GM12878 (cell line): ENCODE results near the gene MSX2. TPM values are rescaled to one million over a fixed set of nuclear protein-coding genes. Genes with fewer than 3 reads are reported as not detected.

Experiments
- ATAC-seq: fragments of 200-7000 bp; cut with Tn5 transposase; 3 replicates; pipeline ENCODE4 v1.9.1; 2020; ENCODE audit warnings: mild to moderate bottlenecking, moderate library complexity
- BruUV-seq: library from RNA; stranded (reverse); fragments of 400-500 nt; replicated peaks from 2 replicates; lab custom pipeline; 2021; lab: Mats Ljungman, UMichigan
- CTCF ChIA-PET: fragments of 300-600 bp; sonication (Branson Sonifier 250); formaldehyde crosslinking; extraction: SDS; loops from one replicate; lab custom pipeline; 2021; ENCODE audit warnings: inconsistent platforms; lab: Yijun Ruan, JAX
- POLR2A ChIA-PET: fragments of 350-600 bp; formaldehyde crosslinking; extraction: SDS; loops from one replicate; lab custom pipeline; 2021; ENCODE audit warnings: inconsistent platforms; lab: Charles Lee
- RAD21 ChIA-PET: fragments of 300-600 bp; sonication (Branson Sonifier 250); formaldehyde crosslinking; loops from one replicate; lab custom pipeline; 2023; ENCODE audit warnings: antibody characterized with exemption; ENCODE audit not compliant: unreplicated experiment; lab: Charles Lee
- SMC1A ChIA-PET: fragments of 300-600 bp; sonication (Branson Sonifier 250); formaldehyde crosslinking; loops from one replicate; lab custom pipeline; 2023; ENCODE audit not compliant: unreplicated experiment, uncharacterized antibody; lab: Charles Lee
- DNase-seq: peaks from one replicate; pipeline ENCODE4 v3.0.0-alpha.2; 2011; ENCODE audit warnings: low read depth, low spot score
- FAIRE-seq: peaks from 3 replicates; lab custom pipeline; 2011; peaks lifted over from hg19 to GRCh38; lab: Jason Lieb, UNC
- H2AFZ ChIP-seq: 2 replicates; pipeline ENCODE4 v1.6.0; 2011; ENCODE audit warnings: low read depth, low read length, control low read depth; ENCODE audit not compliant: control insufficient read depth
- H3K27ac ChIP-seq: 2 replicates; pipeline ENCODE4 v1.5.1; 2011; ENCODE audit warnings: control low read depth; ENCODE audit not compliant: control insufficient read depth, insufficient read depth
- H3K27me3 ChIP-seq, 2 experiments: replicated peaks in 1 of 2; 2 replicates each; pipeline versions ENCODE4 v1.6.0 to v1.6.1; 2011; ENCODE audit warnings: low read length in 1 of 2; ENCODE audit not compliant: control insufficient read depth in 2 of 2, insufficient read depth in 2 of 2
- H3K36me3 ChIP-seq, 2 experiments: 2 replicates each; pipeline ENCODE4 v1.5.1; 2011; ENCODE audit warnings: low read length in 1 of 2; ENCODE audit not compliant: control insufficient read depth in 2 of 2, insufficient read depth in 2 of 2
- H3K4me1 ChIP-seq: 2 replicates; pipeline ENCODE4 v1.6.1; 2011; ENCODE audit warnings: mild to moderate bottlenecking, low read length, moderate library complexity, mixed read lengths; ENCODE audit not compliant: control insufficient read depth, insufficient read depth
- H3K4me2 ChIP-seq: 2 replicates; pipeline ENCODE4 v1.6.0; 2011; ENCODE audit warnings: control low read depth; ENCODE audit not compliant: control insufficient read depth, insufficient read depth
- H3K4me3 ChIP-seq: fragments of 200-600 bp; sonication (generic); 2 replicates; pipeline ENCODE4 v1.5.1; 2016
- H3K79me2 ChIP-seq: 2 replicates; pipeline ENCODE4 v1.6.0; 2011; ENCODE audit warnings: low read length; ENCODE audit not compliant: control insufficient read depth, insufficient read depth
- H3K9ac ChIP-seq: 2 replicates; pipeline ENCODE4 v1.8.0; 2011; ENCODE audit warnings: low read length, control low read depth, mixed read lengths; ENCODE audit not compliant: control insufficient read depth, insufficient read depth
- H3K9me3 ChIP-seq: replicated peaks from 3 replicates; pipeline ENCODE4 v1.5.1; 2011; ENCODE audit warnings: mild to moderate bottlenecking, low read length; ENCODE audit not compliant: control insufficient read depth, insufficient read depth
- H4K20me1 ChIP-seq: 2 replicates; pipeline ENCODE4 v1.6.0; 2011; ENCODE audit not compliant: control insufficient read depth, insufficient read depth
- CEBPB ChIP-seq, 2 experiments: fragments of 150-350 bp in 1 of 2; IDR thresholded peaks; 2 replicates each; pipeline ENCODE4 v1.6.1; 2012 to 2014; ENCODE audit warnings: low read depth in 2 of 2, low read length in 2 of 2, borderline replicate concordance in 1 of 2, inconsistent platforms in 1 of 2
- CEBPZ ChIP-seq: fragments of 150-350 bp; IDR thresholded peaks from 2 replicates; pipeline ENCODE4 v1.6.1; 2016; ENCODE audit warnings: low read depth, low read length
- DPF2 ChIP-seq: fragments of 450-650 bp; IDR thresholded peaks from 2 replicates; pipeline ENCODE4 v1.6.1; 2017; ENCODE audit warnings: mild to moderate bottlenecking
- IKZF2 ChIP-seq, 2 experiments: fragments of 450-650 bp; IDR thresholded peaks; 2 replicates each; pipeline ENCODE4 v1.6.1; 2017; ENCODE audit warnings: mild to moderate bottlenecking in 2 of 2, moderate library complexity in 2 of 2
- KAT2A ChIP-seq: conservative IDR thresholded peaks from 2 replicates; pipeline ENCODE4 v1.6.1; 2011; ENCODE audit warnings: low read depth, low read length; ENCODE audit not compliant: control insufficient read depth
- LARP7 ChIP-seq: fragments of 450-650 bp; IDR thresholded peaks from 2 replicates; pipeline ENCODE4 v1.6.1; 2017; ENCODE audit warnings: mild to moderate bottlenecking
- NFYB ChIP-seq: IDR thresholded peaks from 2 replicates; pipeline ENCODE4 v1.6.1; 2011; ENCODE audit warnings: low read depth, mild to moderate bottlenecking, low read length, improper control_type of control experiment, moderate library complexity; ENCODE audit not compliant: insufficient read depth
- NKRF ChIP-seq: fragments of 450-650 bp; conservative IDR thresholded peaks from 2 replicates; pipeline ENCODE4 v1.6.1; 2017; ENCODE audit warnings: mild to moderate bottlenecking, moderate library complexity
- ZBTB11 ChIP-seq: fragments of 450-650 bp; formaldehyde crosslinking; IDR thresholded peaks from 2 replicates; pipeline ENCODE4 v1.5.0; 2022; ENCODE audit warnings: mild to moderate bottlenecking, missing genetic modification characterization
- WGBS: methylation state at CpG from one replicate; pipeline ENCODE4 v1.1.6; 2016; ENCODE audit warnings: low lambda C conversion rate; ENCODE audit not compliant: insufficient replicate concordance, insufficient coverage; ENCODE audit errors: missing lambda C conversion rate; 5-methylcytosine and 5-hydroxymethylcytosine counted together
- in situ Hi-C: fragments of 300-500 bp; cut with MboI; formaldehyde crosslinking; loops from 9 replicates; pipeline ENCODE4 v1.14.3; 2018; ENCODE audit warnings: mixed read lengths
- intact Hi-C: fragments of 100-400 bp; cut with micrococcal nuclease; formaldehyde crosslinking; loops from one replicate; pipeline ENCODE4 v1.14.2; 2022; ENCODE audit not compliant: unreplicated experiment
- polyA plus RNA-seq, 11 experiments: library from polyadenylated mRNA; depleted of rRNA in 4 of 11; unstranded in 6 of 11; stranded (reverse) in 5 of 11; fragments of >200 nt; fragmentation: Nextera tagmentation in 4 of 11; fragmentation: Illumina TruSeq in 1 of 11; extraction: Ambion mirVana in 4 of 11; extraction: Trizol in 1 of 11; gene quantifications; 1 replicate in 1 of 11; 2 replicates in 10 of 11; pipeline versions ENCODE4 v1.2.1 to v1.2.3, GENCODE V29; 2011 to 2016; ENCODE audit warnings: inconsistent platforms in 2 of 11, missing spikeins in 2 of 11, low read depth in 1 of 11
- total RNA-seq, 4 experiments: library from RNA; depleted of rRNA in 3 of 4; stranded (reverse); fragments of >200 nt in 3 of 4; fragmentation: Illumina TruSeq in 1 of 4; extraction: Trizol in 1 of 4; gene quantifications; 2 replicates each; pipeline versions ENCODE4 v1.2.1 to v1.2.3, GENCODE V29; 2013 to 2021

The MSX2 gene
- total and polyA plus RNA-seq, 10 of the 15 experiments (the other 5 are each of a cell fraction or from before 2014, with no cell fraction given) = not detected

- Histone ChIP-seq H3K4me1 (no peaks in the 10 kb centered on the region), H3K4me3 (no peak overlapping the region), H3K9ac (no peak overlapping the region), H3K4me2 (no peak overlapping the region), H3K36me3 (no peaks in the 10 kb centered on the region), H2AFZ (no peak overlapping the region), H4K20me1 (no peaks in the 10 kb centered on the region), H3K79me2 (no peaks in the 10 kb centered on the region), H3K27ac (no peak overlapping the region), H3K27me3 (peaks cover 7 to 11% of the 10 kb centered on the region in 2 experiments), H3K9me3 (no peaks in the 10 kb centered on the region)
- BruUV-seq = no TSS peak
- ChIA-PET CTCF (no interaction called here), SMC1A (no interaction called here), RAD21 (no interaction called here), POLR2A (no interaction called here)
- in situ Hi-C loops (no loop called here), intact Hi-C loops (no loop called here)
- DNase-seq (no peak), ATAC-seq (no peak), FAIRE-seq (no peak)
- WGBS = under 1% methylated on average over 8 of the region's 8 CpGs
- TF ChIP-seq CEBPZ = no peak
These were observed 34.1 kb upstream of the MSX2 start for GRCh38 chr5:174690271-174690670.

GRCh38 chr5:174692381-174692780 is 32.0 kb upstream of the MSX2 start:
- H3K27ac ChIP-seq = no peak overlapping the region
- no peak overlapping the region for H3K4me3 ChIP-seq
- no peak overlapping the region for H3K9ac ChIP-seq
- no TSS peak for BruUV-seq
- no peak for DNase-seq
- in situ Hi-C loops = no loop called here
- no peaks in the 10 kb centered on the region for H3K79me2 ChIP-seq
- H3K27me3 ChIP-seq = peaks cover 7 to 11% of the 10 kb centered on the region in 2 experiments
- H3K36me3 ChIP-seq = no peaks in the 10 kb centered on the region
- SMC1A ChIA-PET = no interaction called here
- CTCF ChIA-PET = no interaction called here
- no peaks in the 10 kb centered on the region for H3K4me1 ChIP-seq
- H3K9me3 ChIP-seq = no peaks in the 10 kb centered on the region
- FAIRE-seq = no peak
- 25% methylated on average over 11 of the region's 12 CpGs for WGBS
- ATAC-seq = no peak
- POLR2A ChIA-PET = no interaction called here
- no peak overlapping the region for H3K4me2 ChIP-seq
- intact Hi-C loops = no loop called here
- RAD21 ChIA-PET = no interaction called here
- no peaks in the 10 kb centered on the region for H4K20me1 ChIP-seq
- no peak overlapping the region for H2AFZ ChIP-seq
- TF ChIP-seq IKZF2 (IDR thresholded peaks at IDR 0.05) (no peak), KAT2A (no peak), NKRF (no peak), CEBPB (IDR thresholded peaks at IDR 0.05; ENCODE audit: borderline replicate concordance in 1 of 2, low read depth in 2 of 2, low read length in 2 of 2) (no peak), DPF2 (no peak), ZBTB11 (no peak), LARP7 (no peak), NFYB (no peak)
